ENCODE data around the gene SH3BP4. TPM values are rescaled to one million over a fixed set of nuclear protein-coding genes. Genes with fewer than 3 reads are reported as not detected.

The SH3BP4 gene
- total RNA-seq, 1 experiment from 2014 or later: 93.8 TPM

DNA sequence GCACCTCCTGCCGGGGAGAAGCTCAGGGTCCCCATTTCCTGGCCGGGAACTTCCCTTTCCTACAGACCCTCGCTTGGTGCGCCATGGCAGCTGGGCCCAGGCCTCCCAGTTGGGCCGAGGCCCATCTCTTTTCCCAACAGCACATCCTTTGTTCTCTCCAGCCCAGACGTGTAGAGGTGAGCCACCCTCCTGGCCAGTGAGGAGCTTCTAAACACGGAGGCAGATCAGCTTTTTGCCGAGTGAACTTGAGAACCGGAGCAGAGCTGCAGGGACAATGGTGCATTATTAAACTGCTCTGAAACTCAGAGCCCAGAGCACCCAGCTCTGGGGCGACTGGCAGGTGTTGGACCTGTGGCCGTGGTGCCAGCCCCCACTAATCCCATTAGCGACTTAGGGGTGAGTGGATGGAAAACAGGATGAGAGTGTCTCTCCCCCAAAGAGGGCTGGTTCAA is 25.4 kb downstream of the SH3BP4 start:
- H3K79me2 ChIP-seq (ENCODE audit: insufficient read depth, low read length): peaks cover 20% of the 10 kb centered on the region; the same call in 1 of the 2 replicates
- H3K18ac ChIP-seq (ENCODE audit: insufficient read length, low read depth, low read length): no peak overlapping the region
- no peak overlapping the region for H3K27ac ChIP-seq (ENCODE audit: insufficient read length, low read depth, low read length)
- no peak overlapping the region for H3K9ac ChIP-seq (ENCODE audit: extremely low read depth, insufficient read length, low read length)
- H3K4me1 Mint-ChIP-seq: peaks cover 68 to 69% of the 10 kb centered on the region in 2 experiments
- H3K79me1 ChIP-seq (ENCODE audit: insufficient read depth, low read depth, low read length, poor library complexity, severe bottlenecking): peaks cover 3% of the 10 kb centered on the region
- no peak overlapping the region for H3K23ac ChIP-seq (ENCODE audit: insufficient read length, low read depth, low read length)
- no peak overlapping the region for H4K8ac ChIP-seq (replicated peaks; ENCODE audit: insufficient read length, low read depth, low read length)
- H3K27me3 Mint-ChIP-seq (ENCODE audit: low read depth): no peaks in the 10 kb centered on the region; the same call in 1 of the 2 replicates
- H3K4me2 ChIP-seq (ENCODE audit: insufficient read depth, insufficient read length, low read length): no peak overlapping the region
- H2BK5ac ChIP-seq (ENCODE audit: insufficient read length, low read length): no peak overlapping the region
- H3T11ph ChIP-seq (ENCODE audit: low read length): no peak overlapping the region
- no peak overlapping the region for H2AK5ac ChIP-seq (ENCODE audit: insufficient read length, low read length)
- peak overlapping the region in 2 of 3 experiments; percentile 84 to 91; a peak in 3 of 7 replicates for H3K27ac Mint-ChIP-seq
- no peak overlapping the region for H3K4me3 Mint-ChIP-seq
- H3K9me3 Mint-ChIP-seq: peaks cover 10% of the 10 kb centered on the region in 2 experiments
- peaks cover 19 to 38% (median 29%) of the 10 kb centered on the region in 3 experiments for H3K36me3 Mint-ChIP-seq (ENCODE audit: insufficient read depth in 1 of 3, low read depth in 3 of 3)
- no peaks in the 10 kb centered on the region for H3K9me3 ChIP-seq (ENCODE audit: control insufficient read depth, low read depth, low read length)
- WGBS (ENCODE audit: extremely low coverage, insufficient read length, low lambda C conversion rate): no CpG with 5 or more reads among the region's 12 CpGs
- H4K91ac ChIP-seq (ENCODE audit: insufficient read length, low read depth, low read length): no peak overlapping the region
- H3K4me1 ChIP-seq (ENCODE audit: insufficient read depth, low read length): peaks cover 13% of the 10 kb centered on the region
- no peak overlapping the region for H3K4ac ChIP-seq (ENCODE audit: low read depth, low read length)
- H2AFZ ChIP-seq (ENCODE audit: low read length): no peak overlapping the region
- no peaks in the 10 kb centered on the region for H3K27me3 ChIP-seq (ENCODE audit: insufficient read depth, low read length)
- DNase-seq: no peak
- no peak overlapping the region for H2BK15ac ChIP-seq (ENCODE audit: low read depth, low read length)
- H2BK12ac ChIP-seq (ENCODE audit: insufficient read length, low read depth, low read length): no peak overlapping the region
- H2BK20ac ChIP-seq (ENCODE audit: low read depth, low read length, poor library complexity, severe bottlenecking): no peak overlapping the region
- H4K5ac ChIP-seq (ENCODE audit: insufficient read length, low read depth, low read length): no peak overlapping the region
- peaks cover 5% of the 10 kb centered on the region for H4K20me1 ChIP-seq (ENCODE audit: control insufficient read depth, insufficient read depth, insufficient read length)
- H2BK120ac ChIP-seq (ENCODE audit: low read depth, low read length, poor library complexity, severe bottlenecking): no peak overlapping the region
- no peak overlapping the region; the same call in 1 of the 2 replicates for H3K14ac ChIP-seq (ENCODE audit: insufficient read depth, low read length)
- no peak overlapping the region for H3K56ac ChIP-seq (ENCODE audit: insufficient read length, low read depth, low read length)
- H3K23me2 ChIP-seq (ENCODE audit: insufficient read length, low read depth, low read length, poor library complexity, severe bottlenecking): peaks cover 5% of the 10 kb centered on the region
- TF ChIP-seq, protein P1, sequence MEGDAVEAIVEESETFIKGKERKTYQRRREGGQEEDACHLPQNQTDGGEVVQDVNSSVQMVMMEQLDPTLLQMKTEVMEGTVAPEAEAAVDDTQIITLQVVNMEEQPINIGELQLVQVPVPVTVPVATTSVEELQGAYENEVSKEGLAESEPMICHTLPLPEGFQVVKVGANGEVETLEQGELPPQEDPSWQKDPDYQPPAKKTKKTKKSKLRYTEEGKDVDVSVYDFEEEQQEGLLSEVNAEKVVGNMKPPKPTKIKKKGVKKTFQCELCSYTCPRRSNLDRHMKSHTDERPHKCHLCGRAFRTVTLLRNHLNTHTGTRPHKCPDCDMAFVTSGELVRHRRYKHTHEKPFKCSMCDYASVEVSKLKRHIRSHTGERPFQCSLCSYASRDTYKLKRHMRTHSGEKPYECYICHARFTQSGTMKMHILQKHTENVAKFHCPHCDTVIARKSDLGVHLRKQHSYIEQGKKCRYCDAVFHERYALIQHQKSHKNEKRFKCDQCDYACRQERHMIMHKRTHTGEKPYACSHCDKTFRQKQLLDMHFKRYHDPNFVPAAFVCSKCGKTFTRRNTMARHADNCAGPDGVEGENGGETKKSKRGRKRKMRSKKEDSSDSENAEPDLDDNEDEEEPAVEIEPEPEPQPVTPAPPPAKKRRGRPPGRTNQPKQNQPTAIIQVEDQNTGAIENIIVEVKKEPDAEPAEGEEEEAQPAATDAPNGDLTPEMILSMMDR (conservative IDR thresholded peaks at IDR 0.05): no peak
